ENCODE measurements around the gene ARID1B. TPM values are rescaled to one million over a fixed set of nuclear protein-coding genes. Genes with fewer than 3 reads are reported as not detected.

ARID1B gene
- total and polyA plus RNA-seq, 10 of the 15 experiments (the other 5 are each of a cell fraction or from before 2014, with no cell fraction given), result 24.7 to 133 (median 54.6) TPM

DNA sequence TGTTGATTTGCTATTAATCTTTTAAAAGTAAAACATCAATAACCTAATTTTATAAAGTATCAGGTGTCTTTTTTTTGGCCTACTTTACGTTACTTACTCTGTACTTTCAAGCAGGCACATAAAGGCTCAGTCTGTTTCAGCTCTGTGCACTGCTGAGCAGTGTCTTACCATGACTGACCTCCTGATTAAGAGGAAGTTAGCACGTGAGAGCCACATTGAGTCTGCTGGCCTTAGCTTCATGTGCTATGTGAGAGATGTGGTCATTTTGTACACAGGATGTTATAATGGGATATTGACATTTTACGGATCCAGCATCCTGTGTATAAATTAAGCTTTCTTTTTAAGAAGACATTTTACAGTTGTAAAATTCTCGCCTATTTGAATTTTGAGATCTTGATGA, 31.9 kb downstream of the ARID1B start (continued):
- TF ChIP-seq POLR2A (IDR thresholded peaks at IDR 0.05; ENCODE audit: low read depth, low read length) (0 out of 2 replicates have a peak, but pooled peaks have one; percentile 35), EP300 (IDR thresholded peaks at IDR 0.05; ENCODE audit: borderline replicate concordance in 1 of 2, control insufficient read depth in 1 of 2, low read depth in 2 of 2, low read length in 2 of 2) (0 out of 4 replicates have a peak, but pooled peaks of 1 of the 2 experiments have one; percentile 13), RAD51 (IDR thresholded peaks at IDR 0.05) (peak; percentile 77), RUNX3 (IDR thresholded peaks at IDR 0.05; ENCODE audit: low read length) (peak; percentile 32; the same call in 1 of the 2 replicates), BCLAF1 (IDR thresholded peaks at IDR 0.05) (no peak), IRF4 (IDR thresholded peaks at IDR 0.05; ENCODE audit: low read depth, low read length) (no peak), ZBTB40 (IDR thresholded peaks at IDR 0.05; ENCODE audit: borderline replicate concordance) (no peak), ATF7 (IDR thresholded peaks at IDR 0.05; ENCODE audit: low read depth) (peak; percentile 56; the same call in 1 of the 2 replicates), MYB (IDR thresholded peaks at IDR 0.05; ENCODE audit: borderline replicate concordance, low read depth, low read length) (no peak), SPI1 (IDR thresholded peaks at IDR 0.05; ENCODE audit: borderline replicate concordance, insufficient read depth, low read depth, low read length) (no peak)

All from GM12878 (cell line).